GM18951 (cell line): ENCODE measurements around the gene TMEM115.
"Not testable (repeated sequence)": the region's sequence is repeated elsewhere in the genome, so short reads cannot be mapped to it uniquely, and the experiment has no call there.

Experiments
- POLR2A ChIP-seq: IDR thresholded peaks from 4 replicates; pipeline ENCODE4 v1.6.1; 2011; ENCODE audit warnings: mild to moderate bottlenecking; ENCODE audit not compliant: insufficient read length, insufficient read depth; ENCODE audit errors: extremely low read depth
- in situ Hi-C: fragments of 300-500 bp; cut with MboI; formaldehyde crosslinking; loops from one replicate; pipeline ENCODE4 v1.12.0; 2022; ENCODE audit warnings: low sequenced_read_pairs, mixed read lengths, inconsistent platforms; ENCODE audit not compliant: unreplicated experiment

Gene TMEM115

DNA sequence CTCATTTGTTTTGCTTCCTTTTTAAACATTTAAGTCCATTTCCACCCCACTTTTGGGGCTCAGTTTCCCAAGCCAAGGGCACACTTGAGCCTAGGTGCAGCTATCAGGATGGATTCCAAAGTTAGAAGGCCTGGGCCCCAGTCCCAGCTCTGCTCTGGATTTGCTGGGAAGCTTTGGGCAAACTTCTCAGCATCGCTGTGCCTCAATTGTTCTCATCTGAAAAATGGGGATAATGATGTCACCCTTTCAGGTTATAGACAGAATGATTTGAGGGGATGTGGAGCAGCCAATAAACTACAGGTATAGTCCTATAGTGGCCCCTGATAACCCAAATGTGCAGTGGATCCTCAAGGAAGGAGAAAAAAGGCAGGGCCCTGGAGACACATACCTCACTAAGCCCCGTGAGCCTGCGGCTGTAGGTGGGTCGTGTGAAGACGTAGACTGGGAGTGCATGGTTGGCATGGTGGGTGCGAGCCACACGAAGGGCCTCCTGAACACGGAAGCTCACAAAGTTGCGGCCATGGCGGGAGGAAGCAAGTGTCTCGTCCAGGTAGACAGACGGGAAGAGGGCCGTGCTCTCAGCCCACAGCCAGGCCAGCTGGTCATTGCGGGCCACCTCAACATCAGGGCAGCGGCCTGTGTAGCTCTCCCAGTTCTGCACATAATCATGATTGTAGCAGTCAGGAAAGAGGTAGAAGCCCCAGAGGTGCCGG is 40.0 kb downstream of the TMEM115 start:
- in situ Hi-C loops: no loop called here
- no peak for TF ChIP-seq POLR2A

DNA sequence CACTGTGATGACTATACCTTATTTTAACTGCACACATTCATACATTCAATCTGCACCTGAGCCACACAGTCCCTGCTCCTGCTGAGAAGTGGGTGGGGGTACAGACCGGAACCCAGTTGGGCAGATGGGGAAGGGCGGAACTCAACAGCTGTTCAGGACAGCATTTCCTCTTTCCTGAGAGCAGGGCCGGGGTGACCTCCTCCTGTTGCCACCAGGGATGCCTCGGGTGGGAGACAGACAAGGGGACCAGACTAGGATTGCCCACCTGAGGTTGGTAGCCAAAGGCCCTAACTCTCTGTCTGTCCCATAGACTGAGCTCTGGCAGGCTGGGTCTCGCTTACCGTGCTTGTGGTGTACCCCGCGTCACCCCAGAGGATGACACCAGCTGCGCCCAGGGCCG is 40.7 kb downstream of the TMEM115 start:
- in situ Hi-C loops: no loop called here
- TF ChIP-seq POLR2A: no peak

DNA sequence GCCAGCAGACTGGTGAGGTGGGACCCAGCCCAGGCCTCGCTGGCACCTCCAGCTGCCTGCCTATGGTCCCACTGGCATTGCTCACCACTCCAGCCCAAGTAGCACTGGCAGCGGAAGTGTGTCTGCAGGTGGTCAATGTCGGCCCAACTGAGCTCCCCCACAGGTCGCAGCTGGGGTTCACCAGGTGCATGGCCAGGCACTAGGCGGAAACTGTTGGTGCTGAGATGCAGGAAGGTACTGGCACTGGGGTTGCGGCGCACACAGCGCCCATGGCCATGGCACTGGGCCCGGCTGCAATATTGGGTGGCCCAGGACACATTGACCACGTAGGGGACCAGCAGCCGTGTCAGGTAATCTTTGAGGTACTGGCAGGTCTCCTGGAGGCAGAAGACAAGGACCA is 41.2 kb downstream of the TMEM115 start:
- in situ Hi-C loops: no loop called here
- no peak for TF ChIP-seq POLR2A

DNA sequence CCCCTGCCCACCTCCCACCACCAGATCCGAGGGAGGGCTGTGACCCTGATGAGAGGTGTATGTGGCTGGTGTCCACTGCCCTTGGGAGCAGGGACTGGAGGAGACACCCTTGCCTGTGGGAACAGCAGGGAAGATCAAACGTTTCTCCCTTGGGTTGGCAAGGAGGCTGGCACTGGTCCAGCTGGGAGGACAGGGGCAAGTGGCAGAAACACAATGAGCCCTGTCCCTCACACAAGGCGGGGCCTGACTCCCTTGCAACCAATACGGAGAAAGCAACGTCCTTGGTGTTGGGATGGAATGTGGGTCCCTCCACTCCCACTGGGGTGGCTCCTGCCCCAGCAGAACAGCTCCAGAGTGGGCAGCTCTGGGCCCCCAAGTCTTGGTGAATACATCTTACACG is 42.0 kb downstream of the TMEM115 start:
- in situ Hi-C loops: no loop called here
- TF ChIP-seq POLR2A: no peak

DNA sequence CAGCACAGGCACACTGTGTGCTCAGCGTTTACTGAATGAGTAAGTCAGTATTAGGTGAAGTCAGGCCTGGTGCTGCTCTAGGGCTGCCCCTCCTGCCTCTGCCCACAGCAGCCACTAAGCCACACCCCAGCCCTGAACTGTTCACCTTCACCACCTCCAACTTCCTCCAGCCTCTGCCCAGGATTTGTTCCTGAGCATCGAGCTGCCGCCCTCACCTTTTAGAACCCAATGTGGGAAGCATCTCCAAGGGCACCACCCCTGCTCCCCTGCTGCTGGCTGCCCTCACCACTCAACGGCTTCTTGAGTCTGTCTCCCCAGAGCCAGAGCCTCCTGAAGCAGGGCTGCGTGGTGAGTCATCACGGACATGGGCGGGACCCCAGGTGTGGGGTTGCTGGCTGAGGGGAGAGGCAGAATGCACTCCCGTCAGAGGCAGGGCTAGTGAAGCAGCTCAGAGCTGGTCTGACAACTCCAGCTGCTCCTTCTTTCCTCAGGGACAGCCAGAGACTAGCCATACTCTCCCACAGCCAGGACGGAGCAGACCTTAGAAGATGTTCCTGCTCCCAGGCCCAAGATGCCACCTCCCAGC is 42.6 kb downstream of the TMEM115 start:
- TF ChIP-seq POLR2A: no peak
- in situ Hi-C loops: no loop called here

DNA sequence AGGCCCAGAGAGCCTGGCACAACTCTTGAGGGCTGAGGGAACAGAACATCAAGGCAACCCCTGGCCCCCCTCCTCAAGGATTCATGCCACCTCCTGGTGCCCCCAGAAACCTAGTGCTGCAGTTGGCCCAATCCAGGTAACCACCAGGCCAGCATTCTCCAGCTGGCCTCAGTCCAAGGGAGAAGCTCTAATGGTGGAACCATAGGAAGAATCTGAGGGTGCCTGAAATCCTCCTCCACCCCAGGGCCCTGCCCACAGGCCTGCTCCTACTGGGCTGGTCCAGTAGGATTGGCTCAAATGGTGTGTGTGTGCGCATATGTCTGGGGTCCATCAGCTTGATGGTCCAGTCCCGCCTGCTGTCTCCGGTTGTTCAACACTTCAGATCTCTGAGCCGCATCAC is 44.5 kb downstream of the TMEM115 start:
- in situ Hi-C loops: no loop called here
- no peak for TF ChIP-seq POLR2A

DNA sequence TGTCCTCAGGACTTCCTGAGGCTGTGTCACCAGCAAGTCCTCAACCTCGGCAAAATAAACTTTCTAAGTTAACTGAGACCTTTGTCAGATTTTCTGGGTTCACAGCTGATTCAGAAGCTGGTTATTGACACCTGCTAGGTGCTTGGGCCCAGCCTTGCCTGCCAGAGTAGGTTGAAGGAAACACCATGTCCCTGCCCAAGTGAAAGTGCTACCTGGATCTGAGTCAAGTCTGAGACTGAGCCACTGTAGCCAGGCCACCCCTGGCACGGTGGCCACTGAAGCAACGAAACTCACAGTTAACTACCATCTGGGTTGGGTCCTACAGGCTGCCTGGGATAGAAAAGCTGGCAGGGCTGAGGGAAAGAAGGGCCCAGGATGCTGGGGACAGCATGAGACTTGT is 45.0 kb downstream of the TMEM115 start:
- in situ Hi-C loops: no loop called here
- TF ChIP-seq POLR2A: no peak

DNA sequence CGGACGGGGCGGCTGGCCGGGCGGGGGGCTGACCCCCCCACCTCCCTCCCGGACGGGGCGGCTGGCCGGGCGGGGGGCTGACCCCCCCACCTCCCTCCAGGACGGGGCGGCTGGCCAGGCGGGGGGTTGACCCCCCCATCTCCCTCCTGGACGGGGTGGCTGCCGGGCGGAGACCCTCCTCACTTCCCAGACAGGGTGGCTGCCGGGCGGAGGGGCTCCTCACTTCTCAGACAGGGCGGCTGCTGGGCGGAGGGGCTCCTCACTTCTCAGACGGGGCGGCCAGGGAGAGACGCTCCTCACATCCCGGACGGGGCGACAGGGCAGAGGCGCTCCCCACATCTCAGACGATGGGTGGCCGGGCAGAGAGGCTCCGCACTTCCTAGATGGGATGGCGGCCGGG is 47.3 kb downstream of the TMEM115 start:
- in situ Hi-C loops: not testable (repeated sequence)
